ENCODE data around the gene RGR. TPM values are rescaled to one million over a fixed set of nuclear protein-coding genes. Genes with fewer than 3 reads are reported as not detected.

RGR gene
- total RNA-seq, 1 experiment from 2014 or later: not detected

- Mint-ChIP-seq H3K9me3 (peaks cover 5% of the 10 kb centered on the region; the same call in 1 of the 2 replicates), H3K4me1 (0 out of 2 replicates have a peak, but pooled peaks cover 9% of the 10 kb centered on the region), H3K27me3 (ENCODE audit: low read depth) (peaks cover 14% of the 10 kb centered on the region), H3K36me3 (no peaks in the 10 kb centered on the region), H3K4me3 (no peak overlapping the region), H3K27ac (no peak overlapping the region)
- TF ChIP-seq ZNF219 (CRISPR knock-in tag; IDR thresholded peaks at IDR 0.05; ENCODE audit: borderline replicate concordance): no peak
- TF ChIP-seq ZNF416 (CRISPR knock-in tag; IDR thresholded peaks at IDR 0.05): no peak
- no peak for TF ChIP-seq ATF6 (CRISPR knock-in tag; IDR thresholded peaks at IDR 0.05)
- CTCF ChIA-PET: interaction anchor here (0.9 to 3.0 kb wide), 4 partner anchors 24 to 279 kb away, joined by 3 to 12 read pairs (median 8); no protein-coding TSS in a partner anchor
- ATAC-seq (no peak), DNase-seq (ENCODE audit: low spot score) (no peak)
- POLR2A ChIA-PET: no interaction called here
Measured at GRCh38 chr10:84261236-84261915, 16.5 kb downstream of the RGR start.

- Mint-ChIP-seq H3K4me1 (peaks cover 7% of the 10 kb centered on the region), H3K4me3 (no peak overlapping the region), H3K27me3 (ENCODE audit: low read depth) (peaks cover 5% of the 10 kb centered on the region), H3K36me3 (no peaks in the 10 kb centered on the region), H3K27ac (no peak overlapping the region), H3K9me3 (peaks cover 5% of the 10 kb centered on the region; the same call in 1 of the 2 replicates)
- DNase-seq (ENCODE audit: low spot score): no peak
- no peak for ATAC-seq
- POLR2A ChIA-PET: no interaction called here
- CTCF ChIA-PET: interaction anchor here (1.1 to 3.0 kb wide), 2 partner anchors 25 to 278 kb away, joined by 3 to 12 read pairs; no protein-coding TSS in a partner anchor
- no peak for TF ChIP-seq ZNF281 (CRISPR knock-in tag; IDR thresholded peaks at IDR 0.05)
- TF ChIP-seq E2F4 (CRISPR knock-in tag; IDR thresholded peaks at IDR 0.05; ENCODE audit: borderline replicate concordance, low read depth): no peak
- no peak for TF ChIP-seq PREB (CRISPR knock-in tag; IDR thresholded peaks at IDR 0.05; ENCODE audit: borderline replicate concordance)
- no peak for TF ChIP-seq STAT6 (CRISPR knock-in tag; conservative IDR thresholded peaks at IDR 0.05; ENCODE audit: low read depth)
- TF ChIP-seq RELA (CRISPR knock-in tag; IDR thresholded peaks at IDR 0.05; ENCODE audit: borderline replicate concordance): no peak
- TF ChIP-seq FOXK1 (CRISPR knock-in tag; IDR thresholded peaks at IDR 0.05): no peak
- no peak for TF ChIP-seq NFE2L1 (CRISPR knock-in tag; IDR thresholded peaks at IDR 0.05)
- TF ChIP-seq NFATC4 (CRISPR knock-in tag; IDR thresholded peaks at IDR 0.05): no peak
- TF ChIP-seq JUN (CRISPR knock-in tag; IDR thresholded peaks at IDR 0.05): no peak
- TF ChIP-seq ZNF317 (CRISPR knock-in tag; IDR thresholded peaks at IDR 0.05; ENCODE audit: borderline replicate concordance, low read depth): no peak
- no peak for TF ChIP-seq GABPB1 (CRISPR knock-in tag; IDR thresholded peaks at IDR 0.05)
Measured at GRCh38 chr10:84262190-84262956, 17.5 kb downstream of the RGR start.

All from WTC11 (cell line).